Activated CD4-positive, alpha-beta memory T cell treated with anti-CD3 and anti-CD28 coated beads, Interleukin-2, amount 10 ng/mL, durations not matched to agents 7 days and 5 days (primary cell): ENCODE measurements around the gene HPCAL1. TPM values are rescaled to one million over a fixed set of nuclear protein-coding genes. Genes with fewer than 3 reads are reported as not detected.
"Not testable (repeated sequence)": the region's sequence is repeated elsewhere in the genome, so short reads cannot be mapped to it uniquely, and the experiment has no call there.

Source experiments
- CTCF ChIA-PET: fragments of 350-600 bp; sonication (Branson Sonifier 250); formaldehyde crosslinking; loops from one replicate; lab custom pipeline; 2021; ENCODE audit warnings: antibody characterized with exemption, inconsistent platforms; lab: Charles Lee
- POLR2A ChIA-PET: fragments of 350-600 bp; sonication (Branson Sonifier 250); formaldehyde crosslinking; loops from one replicate; lab custom pipeline; 2021; ENCODE audit warnings: antibody characterized with exemption; lab: Charles Lee
- DNase-seq: peaks from one replicate; pipeline ENCODE4 v3.0.0-alpha.2; 2020
- H3K27ac Mint-ChIP-seq: one replicate; pipeline ENCODE4 v1.8.0; 2021; ENCODE audit warnings: mild to moderate bottlenecking, mixed read lengths
- H3K27me3 Mint-ChIP-seq: one replicate; pipeline ENCODE4 v1.8.0; 2021; ENCODE audit warnings: mixed read lengths
- H3K36me3 Mint-ChIP-seq: one replicate; pipeline ENCODE4 v1.8.0; 2021; ENCODE audit warnings: low read depth, mixed read lengths
- H3K4me1 Mint-ChIP-seq: one replicate; pipeline ENCODE4 v1.8.0; 2021; ENCODE audit warnings: mixed read lengths
- H3K4me3 Mint-ChIP-seq: one replicate; pipeline ENCODE4 v1.8.0; 2021; ENCODE audit warnings: mild to moderate bottlenecking, mixed read lengths
- H3K9me3 Mint-ChIP-seq: one replicate; pipeline ENCODE4 v1.8.0; 2021; ENCODE audit warnings: mixed read lengths
- total RNA-seq, 2 experiments: library from RNA; stranded (reverse); gene quantifications; one replicate each; pipeline ENCODE4 v1.2.3, GENCODE V29; 2021

HPCAL1 gene
- total RNA-seq, 2 experiments from 2014 or later = 70.0 to 71.4 TPM

DNA sequence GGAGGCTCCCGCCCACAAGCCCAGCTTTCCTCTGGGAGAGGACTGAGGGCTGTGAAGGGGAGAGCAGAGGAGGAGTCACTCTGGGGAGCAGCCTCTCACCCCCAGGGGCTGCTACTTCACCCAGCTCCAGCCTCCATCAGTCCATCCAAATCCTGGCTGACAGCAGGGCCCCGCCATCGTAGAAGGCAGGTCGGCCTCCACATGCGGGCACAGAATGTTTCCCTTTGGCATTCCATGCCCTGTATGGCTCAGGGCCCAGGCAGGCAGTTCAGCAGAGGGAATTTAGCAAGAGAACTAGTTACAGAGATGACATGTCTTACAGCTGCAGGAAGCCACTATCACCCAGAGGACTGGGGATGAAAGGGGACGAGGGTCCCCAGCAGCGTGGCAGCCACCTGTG, 151.8 kb downstream of the HPCAL1 start:
- POLR2A ChIA-PET = no interaction called here
- DNase-seq = no peak
- Mint-ChIP-seq H3K4me1 (peaks cover 13% of the 10 kb centered on the region), H3K36me3 (no peaks in the 10 kb centered on the region), H3K9me3 (no peaks in the 10 kb centered on the region), H3K27ac (no peak overlapping the region), H3K4me3 (no peak overlapping the region), H3K27me3 (peaks cover 14% of the 10 kb centered on the region)
- CTCF ChIA-PET = no interaction called here

DNA sequence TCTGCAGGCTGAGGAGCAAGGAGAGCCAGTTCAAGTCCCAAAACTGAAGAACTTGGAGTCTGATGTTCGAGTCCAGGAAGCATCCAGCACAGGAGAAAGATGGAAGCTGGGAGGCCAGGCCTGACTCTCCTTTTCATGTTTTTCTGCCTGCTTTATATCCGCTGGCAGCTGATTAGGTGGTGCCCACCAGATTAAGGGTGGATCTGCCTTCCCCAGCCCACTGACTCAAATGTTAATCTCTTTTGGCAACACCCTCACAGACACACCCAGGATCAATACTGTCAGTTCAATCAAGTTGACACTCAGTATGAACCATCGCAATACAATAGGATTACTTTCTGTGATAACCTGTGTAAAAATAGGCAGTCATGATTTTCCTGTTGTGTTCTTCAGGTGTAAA, 154.5 kb downstream of the HPCAL1 start:
- H3K36me3 Mint-ChIP-seq, H3K4me3 Mint-ChIP-seq, DNase-seq: not testable (repeated sequence)

GRCh38 chr2:10457846-10458598, 155.3 kb downstream of the HPCAL1 start:
- Mint-ChIP-seq H3K9me3 (no peaks in the 10 kb centered on the region), H3K27ac (no peak overlapping the region), H3K4me1 (peaks cover 5% of the 10 kb centered on the region), H3K36me3 (no peaks in the 10 kb centered on the region), H3K27me3 (peaks cover 35% of the 10 kb centered on the region), H3K4me3 (no peak overlapping the region)
- ChIA-PET POLR2A (interaction anchor here (2.0 kb wide), 1 partner anchor 10 kb away, joined by 5 read pairs; the partner anchor contains the start of gene ODC1), CTCF (interaction anchor here (2.4 kb wide), 1 partner anchor 8 kb away, joined by 5 read pairs; no protein-coding TSS in a partner anchor)
- no peak for DNase-seq

More for the DNA sequence above, 154.5 kb downstream of the HPCAL1 start:
- H3K27me3 Mint-ChIP-seq = peaks cover 30% of the 10 kb centered on the region
- POLR2A ChIA-PET, H3K4me1 Mint-ChIP-seq, CTCF ChIA-PET, H3K27ac Mint-ChIP-seq, H3K9me3 Mint-ChIP-seq: not testable (repeated sequence)

DNA sequence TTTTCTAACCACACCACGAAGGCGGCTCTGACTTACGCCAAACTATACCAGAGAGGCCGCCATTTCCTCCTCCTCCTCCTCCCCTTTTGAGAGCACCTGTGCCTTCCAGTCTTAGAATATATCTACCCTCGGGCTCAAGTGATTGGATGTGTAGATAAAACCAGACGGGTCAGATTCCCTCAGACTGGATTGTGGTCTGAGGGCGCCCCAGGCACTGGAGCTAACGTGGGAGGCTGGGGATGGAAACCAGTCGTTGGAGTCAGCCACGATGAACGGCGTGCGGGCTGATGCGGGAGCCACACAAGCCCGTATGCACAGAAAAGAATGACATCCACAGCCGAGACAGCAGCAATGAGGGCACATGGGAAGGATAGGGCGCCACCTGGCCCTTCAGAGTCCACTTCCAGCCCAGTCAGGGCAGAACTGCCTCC, 157.7 kb downstream of the HPCAL1 start:
- H3K27ac Mint-ChIP-seq = no peak overlapping the region
- POLR2A ChIA-PET = interaction anchor here (2.0 kb wide), 1 partner anchor 12 kb away, joined by 5 read pairs; the partner anchor contains the start of gene ODC1

DNA sequence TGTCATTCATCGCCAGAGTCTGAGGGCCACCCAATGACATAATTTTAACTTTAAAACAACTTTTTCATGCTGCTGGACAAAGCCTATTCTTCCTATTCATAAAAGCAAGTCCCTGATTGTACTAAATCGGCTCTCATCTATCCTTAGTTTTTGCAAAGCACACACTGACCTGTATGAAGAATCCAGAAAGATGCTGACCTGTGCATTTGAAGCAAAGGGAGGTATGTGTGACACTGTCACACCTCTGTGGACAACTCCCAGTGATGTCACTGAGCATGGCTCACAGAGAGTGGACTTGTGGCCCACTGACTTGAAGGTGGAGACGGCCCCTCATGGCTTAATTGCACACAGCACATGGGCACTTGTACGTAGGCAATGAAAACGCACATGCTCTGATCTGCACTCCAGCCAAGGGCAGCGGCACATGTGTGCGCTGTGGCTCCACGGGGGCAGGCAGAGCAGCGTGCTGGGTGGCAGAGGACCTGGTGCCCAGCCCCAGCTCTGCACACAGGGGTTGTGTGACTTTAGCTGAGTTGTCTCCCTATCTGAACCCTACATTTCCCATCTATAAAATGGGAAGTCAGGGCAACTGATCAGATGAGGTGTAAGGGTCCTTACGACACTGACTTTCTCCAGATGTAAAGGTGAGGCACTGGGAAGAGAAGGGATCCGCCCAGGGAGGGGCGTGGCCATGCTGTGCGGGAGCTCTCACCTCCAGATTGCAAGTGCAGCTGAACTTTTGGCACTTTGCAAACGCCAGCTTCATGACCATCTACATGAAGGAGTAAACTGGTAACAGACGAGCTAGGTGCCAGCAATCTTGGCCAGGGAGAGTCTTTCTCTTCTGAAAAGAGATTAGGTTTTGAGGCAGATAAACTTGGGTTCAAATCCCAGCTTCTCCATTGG, 159.7 kb downstream of the HPCAL1 start:
- POLR2A ChIA-PET = no interaction called here
- CTCF ChIA-PET = interaction anchor here (0.5 to 0.6 kb wide), 2 partner anchors 10 to 197 kb away, joined by 3 read pairs; no protein-coding TSS in a partner anchor
- Mint-ChIP-seq H3K9me3 (no peaks in the 10 kb centered on the region), H3K4me3 (no peak overlapping the region), H3K27ac (no peak overlapping the region), H3K4me1 (peaks cover 2% of the 10 kb centered on the region), H3K36me3 (no peaks in the 10 kb centered on the region), H3K27me3 (peaks cover 35% of the 10 kb centered on the region)
- DNase-seq = no peak

More for the DNA sequence above, 157.7 kb downstream of the HPCAL1 start:
- Mint-ChIP-seq H3K27me3 (peaks cover 35% of the 10 kb centered on the region), H3K36me3 (no peaks in the 10 kb centered on the region), H3K4me3 (no peak overlapping the region), H3K4me1 (peaks cover 2% of the 10 kb centered on the region), H3K9me3 (no peaks in the 10 kb centered on the region)
- CTCF ChIA-PET = interaction anchor here (0.6 to 2.4 kb wide), 2 partner anchors 11 to 115 kb away, joined by 3 to 5 read pairs; no protein-coding TSS in a partner anchor
- no peak for DNase-seq

GRCh38 chr2:10465910-10466309, 163.2 kb downstream of the HPCAL1 start:
- no peaks in the 10 kb centered on the region for H3K36me3 Mint-ChIP-seq

DNA sequence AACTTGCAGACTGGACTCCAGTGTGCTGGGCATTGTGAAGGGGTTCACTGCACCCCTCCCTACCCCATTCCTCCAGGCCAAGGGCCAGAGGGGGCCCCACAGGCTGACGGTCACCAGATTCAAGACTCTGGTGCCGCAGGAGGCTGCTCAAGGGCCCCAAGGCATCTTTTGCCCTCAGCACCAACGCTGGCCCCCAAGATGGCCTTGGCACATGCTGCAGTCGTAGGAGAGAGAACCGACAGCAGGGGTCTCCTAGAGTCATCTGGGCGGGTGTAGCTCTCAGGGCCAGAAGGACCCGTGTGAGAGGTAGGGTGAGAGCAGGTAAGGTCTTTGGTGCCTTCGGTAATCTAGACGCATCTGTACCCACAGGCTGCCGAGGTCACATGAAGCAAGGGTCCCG, 164.1 kb downstream of the HPCAL1 start:
- Mint-ChIP-seq H3K9me3 (no peaks in the 10 kb centered on the region), H3K36me3 (no peaks in the 10 kb centered on the region), H3K27ac (no peak overlapping the region), H3K27me3 (peaks cover 9% of the 10 kb centered on the region), H3K4me1 (no peaks in the 10 kb centered on the region), H3K4me3 (no peak overlapping the region)
- no peak for DNase-seq
- POLR2A ChIA-PET = no interaction called here
- CTCF ChIA-PET = interaction anchor here (1.1 kb wide), 1 partner anchor 31 kb away, joined by 3 read pairs; no protein-coding TSS in a partner anchor

More at GRCh38 chr2:10465910-10466309, 163.2 kb downstream of the HPCAL1 start:
- no peak overlapping the region for H3K27ac Mint-ChIP-seq
- H3K27me3 Mint-ChIP-seq = peaks cover 13% of the 10 kb centered on the region
- ChIA-PET POLR2A (no interaction called here), CTCF (interaction anchor here (1.1 kb wide), 1 partner anchor 32 kb away, joined by 3 read pairs; no protein-coding TSS in a partner anchor)
- H3K4me3 Mint-ChIP-seq = no peak overlapping the region
- H3K4me1 Mint-ChIP-seq = no peaks in the 10 kb centered on the region
- no peak for DNase-seq
- H3K9me3 Mint-ChIP-seq = no peaks in the 10 kb centered on the region

- no peaks in the 10 kb centered on the region for H3K4me1 Mint-ChIP-seq
- no peaks in the 10 kb centered on the region for H3K9me3 Mint-ChIP-seq
- POLR2A ChIA-PET = no interaction called here
- peaks cover 5% of the 10 kb centered on the region for H3K27me3 Mint-ChIP-seq
- H3K36me3 Mint-ChIP-seq = no peaks in the 10 kb centered on the region
- CTCF ChIA-PET = no interaction called here
- DNase-seq = no peak
- H3K27ac Mint-ChIP-seq = no peak overlapping the region
- no peak overlapping the region for H3K4me3 Mint-ChIP-seq
Observed at GRCh38 chr2:10467401-10467800, 164.7 kb downstream of the HPCAL1 start.

GRCh38 chr2:10469301-10469700, 166.6 kb downstream of the HPCAL1 start:
- no peaks in the 10 kb centered on the region for H3K4me1 Mint-ChIP-seq
- CTCF ChIA-PET = no interaction called here
- H3K27ac Mint-ChIP-seq = no peak overlapping the region
- H3K27me3 Mint-ChIP-seq = peaks cover 4% of the 10 kb centered on the region
- POLR2A ChIA-PET = no interaction called here
- DNase-seq = no peak
- H3K9me3 Mint-ChIP-seq = no peaks in the 10 kb centered on the region
- H3K36me3 Mint-ChIP-seq = no peaks in the 10 kb centered on the region
- no peak overlapping the region for H3K4me3 Mint-ChIP-seq

- Mint-ChIP-seq H3K4me1 (no peaks in the 10 kb centered on the region), H3K9me3 (no peaks in the 10 kb centered on the region), H3K4me3 (no peak overlapping the region), H3K27me3 (peaks cover 4% of the 10 kb centered on the region), H3K27ac (no peak overlapping the region), H3K36me3 (no peaks in the 10 kb centered on the region)
- ChIA-PET CTCF (no interaction called here), POLR2A (no interaction called here)
- no peak for DNase-seq
Observed at GRCh38 chr2:10469955-10470608, 167.4 kb downstream of the HPCAL1 start.

GRCh38 chr2:10471046-10471571, 168.4 kb downstream of the HPCAL1 start:
- Mint-ChIP-seq H3K36me3 (no peaks in the 10 kb centered on the region), H3K4me3 (no peak overlapping the region), H3K27me3 (peaks cover 4% of the 10 kb centered on the region), H3K9me3 (no peaks in the 10 kb centered on the region), H3K4me1 (no peaks in the 10 kb centered on the region), H3K27ac (no peak overlapping the region)
- CTCF ChIA-PET = no interaction called here
- DNase-seq = no peak
- POLR2A ChIA-PET = no interaction called here

GRCh38 chr2:10471955-10472354, 169.3 kb downstream of the HPCAL1 start:
- no peak overlapping the region for H3K4me3 Mint-ChIP-seq

More at GRCh38 chr2:10471955-10472354, 169.3 kb downstream of the HPCAL1 start:
- H3K9me3 Mint-ChIP-seq = no peaks in the 10 kb centered on the region
- CTCF ChIA-PET = no interaction called here
- H3K27ac Mint-ChIP-seq = no peak overlapping the region
- H3K4me1 Mint-ChIP-seq = peaks cover 2% of the 10 kb centered on the region
- POLR2A ChIA-PET = no interaction called here
- peaks cover 4% of the 10 kb centered on the region for H3K27me3 Mint-ChIP-seq
- H3K36me3 Mint-ChIP-seq = no peaks in the 10 kb centered on the region
- DNase-seq = no peak
